ENCODE results near the gene ZFYVE28.
A peak's percentile ranks its signal among the peaks of the same experiment; 100 is the strongest.

The ZFYVE28 gene

GRCh38 chr4:2268357-2269205 lies 149.9 kb downstream of the ZFYVE28 start:
- DNase-seq: no peak

DNA sequence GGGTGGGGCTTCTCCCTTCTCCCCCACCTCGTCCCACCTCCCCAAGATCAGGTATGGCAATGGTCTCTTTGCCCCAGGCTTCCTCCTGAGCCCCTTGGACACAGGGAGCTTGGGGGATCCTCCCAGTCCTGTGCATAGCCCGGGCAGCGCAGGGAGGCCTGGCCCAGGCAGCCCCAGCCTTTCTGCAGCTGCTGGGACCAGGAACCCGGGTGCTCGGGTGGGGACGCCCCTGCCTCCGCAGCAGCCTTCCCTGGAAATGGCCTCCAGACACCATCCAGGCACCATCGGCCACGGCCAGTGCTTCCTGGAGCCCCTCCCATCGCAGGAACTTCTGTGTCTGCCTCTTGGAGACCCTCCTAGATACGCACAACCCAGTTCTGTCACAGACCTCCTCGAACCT lies 150.6 kb downstream of the ZFYVE28 start:
- DNase-seq: no peak

DNA sequence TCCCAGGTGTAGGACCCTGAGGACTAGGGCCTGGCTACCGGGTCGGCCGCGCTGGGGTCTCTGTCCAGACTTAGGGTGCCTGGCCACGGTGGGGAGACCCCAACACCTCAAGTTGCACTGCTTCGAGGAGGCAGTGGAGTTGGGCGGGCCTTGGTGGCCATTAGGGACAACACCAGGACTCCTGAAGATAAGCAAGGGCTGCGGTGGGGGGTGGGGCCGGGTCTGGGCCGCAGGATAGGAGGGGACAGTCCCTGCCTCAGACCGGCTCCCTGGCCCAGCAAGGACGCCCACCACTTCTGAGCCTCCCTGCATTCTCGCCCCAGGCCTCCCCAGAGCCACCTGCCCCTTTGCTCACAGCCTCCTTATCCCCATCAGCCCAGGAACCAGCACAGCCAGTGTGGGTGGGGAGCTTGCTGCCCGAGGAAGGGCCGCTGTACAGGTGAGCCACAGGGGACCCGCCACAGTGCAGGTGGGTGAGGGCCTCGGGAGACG lies 151.1 kb downstream of the ZFYVE28 start:
- no peak for DNase-seq

- no peak for DNase-seq
Measured at GRCh38 chr4:2266821-2267220, 151.6 kb downstream of the ZFYVE28 start.

DNA sequence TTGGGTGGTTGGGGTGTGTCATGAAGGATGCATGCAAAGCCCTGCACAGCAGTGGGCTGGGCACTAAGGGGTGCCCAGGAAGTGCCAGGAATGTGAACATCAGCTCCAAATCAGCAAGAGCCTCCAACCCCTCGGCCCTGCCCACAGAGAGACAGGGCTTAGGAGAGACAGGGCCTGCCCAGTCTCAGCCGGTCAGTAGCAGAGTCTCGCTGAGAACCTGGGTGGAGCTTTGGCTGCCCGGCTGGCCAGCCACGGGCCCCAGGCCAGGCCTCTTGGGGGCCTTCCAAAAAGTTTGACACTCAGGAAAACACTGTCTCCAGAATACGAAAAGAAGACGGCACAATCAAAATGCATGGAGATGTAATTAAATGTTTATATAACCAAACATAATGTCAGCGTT lies 152.3 kb downstream of the ZFYVE28 start:
- DNase-seq: no peak

GRCh38 chr4:2265113-2266110 lies 153.0 kb downstream of the ZFYVE28 start:
- no peak for DNase-seq

GRCh38 chr4:2264481-2265041 lies 153.9 kb downstream of the ZFYVE28 start:
- no peak for DNase-seq

DNA sequence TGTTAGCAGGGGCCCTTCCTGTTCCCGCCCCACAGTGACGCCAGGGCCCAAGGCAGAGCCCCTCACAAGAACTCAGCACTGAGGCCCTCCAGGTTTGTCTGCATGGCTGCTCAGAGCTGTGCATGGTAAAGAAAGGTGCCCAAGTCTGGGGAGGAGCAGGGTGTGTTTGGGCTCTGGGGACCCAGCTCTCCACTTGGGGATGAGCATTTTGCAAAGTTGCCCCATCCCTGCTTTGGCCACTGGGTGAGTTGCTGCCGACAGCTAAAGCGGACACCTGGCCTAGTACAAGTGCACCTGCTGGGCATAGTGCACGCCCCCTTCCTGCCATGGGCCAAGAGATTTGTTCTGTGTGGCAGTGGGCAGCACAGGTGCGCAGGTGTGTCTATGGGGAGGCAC lies 154.5 kb downstream of the ZFYVE28 start:
- no peak for DNase-seq

- DNase-seq: no peak
Measured at GRCh38 chr4:2262944-2263250, 155.5 kb downstream of the ZFYVE28 start.

GRCh38 chr4:2262145-2262943 lies 156.1 kb downstream of the ZFYVE28 start:
- DNase-seq: peak; percentile 82

GRCh38 chr4:2261853-2262144 lies 156.6 kb downstream of the ZFYVE28 start, which contains the start of gene MXD4:
Gene MXD4, minus strand, starts transcription at chr4:2262109. Its CDS starts 129 bp downstream, at chr4:2261980.
- no peak for DNase-seq

DNA sequence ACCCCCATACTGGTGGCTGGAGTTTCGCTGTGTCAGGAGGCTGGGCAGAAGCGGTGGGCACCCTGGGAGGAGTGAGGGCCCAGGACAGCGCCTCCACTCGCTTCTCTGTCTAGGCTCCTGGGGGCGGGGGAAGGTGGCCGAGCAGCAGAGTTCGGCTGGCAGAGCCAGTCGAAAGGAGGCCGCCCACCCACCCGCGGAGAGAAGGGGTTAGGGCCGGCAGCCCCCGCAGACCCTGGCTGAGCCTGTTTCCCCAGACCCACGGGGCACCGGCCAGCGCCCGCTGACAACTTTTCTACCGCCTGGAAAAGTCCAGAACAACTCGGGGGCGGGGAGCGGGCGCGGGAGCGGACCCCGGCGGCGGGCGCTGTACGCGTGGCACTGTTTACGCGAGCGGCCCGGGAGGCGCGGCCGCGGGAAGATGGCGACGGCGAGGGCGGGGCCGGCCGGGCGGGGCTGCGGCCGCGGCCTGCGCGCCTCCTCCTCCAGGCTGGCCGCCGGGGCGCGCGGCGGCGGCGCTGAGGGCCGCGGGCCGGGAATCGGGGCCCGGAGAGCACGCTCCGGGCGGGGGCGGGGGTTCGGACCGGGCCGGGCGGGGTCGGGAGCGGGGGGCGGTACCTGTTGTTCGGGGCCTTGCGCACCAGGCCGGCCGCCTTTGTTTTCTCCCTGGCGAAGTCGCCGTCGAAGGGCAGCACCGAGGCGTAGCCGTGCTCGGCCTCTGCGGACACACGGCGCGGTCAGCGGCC lies 157.2 kb downstream of the ZFYVE28 start:
- DNase-seq: no peak

DNA sequence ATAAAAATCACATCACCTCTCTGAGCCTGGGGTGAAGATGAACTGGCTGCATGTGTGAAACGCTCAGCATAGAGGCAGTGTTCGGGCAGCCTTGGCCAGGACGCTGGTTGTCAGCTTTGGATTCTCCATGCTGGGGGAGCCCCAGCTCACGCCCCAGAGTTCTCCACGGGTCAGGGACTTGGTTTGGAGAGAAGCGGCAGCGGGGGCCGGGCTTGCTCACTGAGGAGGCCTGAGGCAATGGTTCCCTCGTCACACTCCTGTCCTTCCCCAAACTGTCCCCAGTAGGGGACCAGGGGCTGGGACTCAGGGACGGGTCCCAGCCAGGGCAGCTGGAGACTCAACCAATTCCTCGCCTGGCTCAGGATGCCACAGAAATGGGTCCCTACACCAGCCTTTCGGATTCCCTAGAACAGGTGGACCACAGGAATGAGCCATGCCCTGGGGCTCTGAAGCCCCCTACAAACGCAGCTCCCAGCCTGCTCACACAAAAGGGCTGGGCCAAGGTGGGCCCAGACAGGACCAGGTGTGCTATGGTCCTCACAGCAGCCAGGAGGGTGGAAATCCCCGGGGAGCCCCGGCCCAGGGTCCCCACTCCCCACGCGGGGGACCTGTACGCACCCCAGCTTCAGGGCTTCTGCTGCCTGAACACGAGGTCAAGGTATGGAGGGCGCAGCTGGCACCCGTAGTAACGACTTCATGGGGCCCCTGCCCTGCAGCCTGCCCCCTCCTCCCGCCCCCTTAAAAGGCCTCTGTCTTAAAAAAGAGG lies 157.9 kb downstream of the ZFYVE28 start:
- no peak for DNase-seq

DNA sequence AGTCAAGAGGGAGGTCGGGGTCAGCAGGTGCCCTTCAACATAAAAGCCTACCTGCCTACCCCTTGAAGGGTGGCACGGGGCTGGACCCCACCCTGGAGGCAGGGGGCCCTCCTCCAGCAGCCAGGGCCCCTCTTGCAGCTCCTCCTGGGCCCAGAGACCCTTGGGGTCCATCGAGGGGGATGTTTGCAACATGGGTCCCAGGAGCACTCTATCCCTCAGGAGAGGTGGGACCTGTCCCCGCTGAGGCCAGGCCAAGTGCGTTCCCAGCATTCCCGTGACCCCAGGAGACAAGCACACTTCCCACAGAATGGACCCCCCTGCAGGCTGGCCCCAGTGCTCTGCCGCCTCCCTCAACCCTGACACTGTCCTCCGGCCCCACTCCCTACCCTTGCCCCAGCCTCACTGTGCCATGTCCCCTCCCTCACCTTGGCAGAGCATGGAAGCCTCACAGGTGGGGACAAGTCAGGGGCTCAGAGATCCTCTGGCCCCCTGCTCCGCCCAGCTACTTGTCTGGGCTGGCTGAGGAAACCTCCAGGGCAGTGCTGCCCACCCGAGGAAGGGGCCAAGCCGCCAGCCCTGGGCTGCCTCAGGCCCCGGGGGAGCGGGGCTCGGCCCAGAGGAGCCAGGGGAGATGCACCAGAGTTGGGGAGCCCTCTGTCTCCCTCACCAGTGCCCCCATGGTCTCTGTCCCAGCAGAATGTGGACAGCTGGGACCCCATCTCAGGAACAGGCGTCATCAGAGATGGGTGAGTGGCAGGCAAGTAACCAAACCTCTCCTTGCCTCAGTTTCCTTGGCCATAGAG lies 158.7 kb downstream of the ZFYVE28 start:
- DNase-seq: no peak

GRCh38 chr4:2259036-2259540 lies 159.4 kb downstream of the ZFYVE28 start:
- no peak for DNase-seq

DNA sequence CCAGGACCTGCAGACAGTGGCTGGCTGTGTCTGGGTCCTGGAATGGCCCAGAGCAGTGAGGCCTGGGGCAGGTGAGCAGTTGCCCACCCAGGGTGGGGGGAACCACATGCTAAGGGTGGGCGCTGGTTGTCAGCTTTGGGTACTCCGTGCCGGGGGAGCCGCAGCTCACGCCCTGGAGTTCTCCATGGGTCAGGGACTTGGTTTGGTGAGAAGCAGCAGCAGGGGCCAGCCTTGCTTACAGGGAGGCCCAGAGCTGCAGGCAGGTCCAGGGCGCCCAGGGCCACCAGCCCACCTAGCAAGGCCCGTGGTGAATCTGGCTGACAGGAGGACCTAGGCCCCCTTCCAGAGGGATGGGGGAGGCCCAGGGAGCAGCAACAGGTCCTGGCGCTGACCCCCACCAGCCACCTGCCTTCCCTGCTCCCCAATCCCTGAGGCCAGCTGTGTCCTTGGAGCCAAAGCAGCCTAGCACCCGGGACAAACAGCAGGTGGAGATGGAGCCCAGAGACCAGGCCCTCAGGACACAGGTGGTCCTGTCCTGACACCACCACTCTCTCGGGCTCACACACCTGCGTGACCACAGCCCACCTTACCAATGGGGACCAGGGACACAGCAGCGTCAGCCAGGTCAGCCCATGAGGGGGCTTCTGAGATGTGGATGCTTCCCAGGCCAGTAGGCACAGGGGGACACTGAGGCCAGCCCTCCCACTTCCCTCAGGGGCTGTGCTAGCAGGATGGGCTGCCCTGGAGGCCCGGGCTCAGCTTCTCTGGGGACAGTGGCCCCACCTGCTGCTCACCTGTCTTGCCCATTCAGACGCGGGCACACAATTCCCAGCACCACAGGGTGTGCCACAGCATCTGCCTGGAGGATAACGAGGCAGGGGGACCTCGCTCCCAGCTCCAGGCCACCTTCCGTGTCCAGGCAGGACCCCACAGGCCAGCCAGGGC lies 160.1 kb downstream of the ZFYVE28 start:
- no peak for DNase-seq

GRCh38 chr4:2257361-2258081 lies 160.9 kb downstream of the ZFYVE28 start:
- DNase-seq: no peak

DNA sequence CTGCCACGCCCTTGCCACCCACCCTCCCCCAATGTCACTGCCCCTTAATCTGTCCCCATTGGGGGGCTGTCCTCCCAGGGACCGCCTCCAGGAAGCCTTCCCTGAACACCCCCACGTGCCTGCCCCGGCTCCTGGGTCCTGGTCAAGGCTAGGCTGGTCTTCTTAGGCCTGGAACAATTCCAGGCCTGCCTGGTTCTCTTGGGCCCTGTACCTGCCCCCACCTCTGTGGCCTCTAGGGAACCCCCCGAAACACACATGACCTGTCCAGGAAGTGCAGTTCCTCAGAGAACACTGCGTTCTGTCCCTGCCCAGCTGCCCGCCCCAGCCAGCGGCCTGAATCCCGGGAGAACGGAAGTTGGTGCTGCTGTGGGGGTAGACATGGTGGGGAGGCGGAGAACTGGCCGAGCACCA lies 161.7 kb downstream of the ZFYVE28 start:
- DNase-seq: no peak

Measured in DMS79 (cell line).